LNCaP clone FGC (cell line): ENCODE results near the gene TRIM31.

Source experiments
- DNase-seq: peaks from one replicate; pipeline ENCODE4 v3.0.0-alpha.2; 2011; ENCODE audit warnings: low read depth
- H3K4me3 ChIP-seq: 2 replicates; pipeline ENCODE4 v1.5.1; 2011; ENCODE audit warnings: mild to moderate bottlenecking, low read depth, low read length, control low read depth
- CTCF ChIP-seq: IDR thresholded peaks from 2 replicates; pipeline ENCODE4 v1.5.1; 2012; ENCODE audit warnings: mild to moderate bottlenecking; ENCODE audit not compliant: control insufficient read depth, insufficient read depth; ENCODE audit errors: extremely low read depth

Gene TRIM31

GRCh38 chr6:30111266-30111856 is 1.5 kb downstream of the TRIM31 start:
- no peak overlapping the region for H3K4me3 ChIP-seq
- DNase-seq = no peak
- TF ChIP-seq CTCF = no peak

GRCh38 chr6:30104661-30105060 is 8.2 kb downstream of the TRIM31 start:
- no peak for DNase-seq
- no peak overlapping the region for H3K4me3 ChIP-seq
- TF ChIP-seq CTCF = no peak

- no peak for DNase-seq
- no peak overlapping the region for H3K4me3 ChIP-seq
- TF ChIP-seq CTCF = no peak
Measured at GRCh38 chr6:30103872-30104179, 9.1 kb downstream of the TRIM31 start.

- peak overlapping the region; percentile 38 for H3K4me3 ChIP-seq
- DNase-seq = peak; percentile 71
- peak; percentile 85 for TF ChIP-seq CTCF
Measured at GRCh38 chr6:30102970-30103871, 9.7 kb downstream of the TRIM31 start.

GRCh38 chr6:30102414-30102969 is 10.4 kb downstream of the TRIM31 start:
- no peak for DNase-seq
- no peak for TF ChIP-seq CTCF
- H3K4me3 ChIP-seq = peak overlapping the region; percentile 49

- peak; percentile 52 for DNase-seq
- peak overlapping the region; percentile 49 for H3K4me3 ChIP-seq
- peak; percentile 10; the same call in 1 of the 2 replicates for TF ChIP-seq CTCF
Measured at GRCh38 chr6:30101444-30102413, 11.2 kb downstream of the TRIM31 start.
